K562 (cell line): ENCODE data around the gene RNF34. TPM values are rescaled to one million over a fixed set of nuclear protein-coding genes. Genes with fewer than 3 reads are reported as not detected.

ENCODE experiments used
- HMG20B ChIP-seq: fragments of 250-450 bp; sonication (Bioruptor Pico); IDR thresholded peaks from 2 replicates; pipeline ENCODE4 v1.5.0; 2021; ENCODE audit warnings: mild to moderate bottlenecking
- HMGXB4 ChIP-seq: sonication (generic); formaldehyde crosslinking; IDR thresholded peaks from 2 replicates; pipeline ENCODE4 v1.8.1; 2023; ENCODE audit warnings: mild to moderate bottlenecking, missing genetic modification reagents
- MAFG ChIP-seq: fragments of 450-650 bp; conservative IDR thresholded peaks from 2 replicates; pipeline ENCODE4 v1.6.1; 2016; ENCODE audit warnings: missing genetic modification characterization, missing compliant biosample characterization
- MCM3 ChIP-seq: fragments of 450-650 bp; IDR thresholded peaks from 2 replicates; pipeline ENCODE4 v1.6.1; 2016
- NRF1 ChIP-seq, 2 experiments: fragments of 450-650 bp; IDR thresholded peaks in 1 of 2; conservative IDR thresholded peaks in 1 of 2; 2 replicates each; pipeline ENCODE4 v1.6.1; 2014; ENCODE audit warnings: mild to moderate bottlenecking in 2 of 2
- RFX5 ChIP-seq: IDR thresholded peaks from 2 replicates; pipeline ENCODE4 v1.6.1; 2011; ENCODE audit warnings: low read depth, mild to moderate bottlenecking, improper control_type of control experiment, low read length
- RNF2 ChIP-seq: sonication (generic); IDR thresholded peaks from 2 replicates; pipeline ENCODE4 v1.6.1; 2016
- SMARCA5 ChIP-seq: fragments of 450-650 bp; IDR thresholded peaks from 2 replicates; pipeline ENCODE4 v1.6.1; 2016
- TAF1 ChIP-seq: IDR thresholded peaks from 2 replicates; pipeline ENCODE4 v1.6.1; 2011; ENCODE audit warnings: mild to moderate bottlenecking, low read length, moderate library complexity; ENCODE audit not compliant: insufficient read depth, control insufficient read depth, severe bottlenecking; ENCODE audit errors: extremely low read depth
- ZNF12 ChIP-seq: sonication (generic); formaldehyde crosslinking; IDR thresholded peaks from 2 replicates; pipeline ENCODE4 v1.4.0; 2020; ENCODE audit warnings: mild to moderate bottlenecking, missing genetic modification reagents
- ZNF24 ChIP-seq: fragments of 450-650 bp; IDR thresholded peaks from 2 replicates; pipeline ENCODE4 v1.6.1; 2016
- ZNF324 ChIP-seq: fragments of 250-450 bp; sonication (Bioruptor Pico); IDR thresholded peaks from 2 replicates; pipeline ENCODE4 v1.4.0; 2020; ENCODE audit warnings: mild to moderate bottlenecking
- ZNF449 ChIP-seq: fragments of 250-450 bp; sonication (Bioruptor Pico); IDR thresholded peaks from 2 replicates; pipeline ENCODE4 v1.8.0; 2022; ENCODE audit warnings: moderate library complexity, mild to moderate bottlenecking, inconsistent platforms
- polyA plus RNA-seq, 8 experiments: library from polyadenylated mRNA; depleted of rRNA in 4 of 8; stranded (reverse) in 5 of 8; unstranded in 3 of 8; fragments of >200 nt; fragmentation: Nextera tagmentation in 2 of 8; fragmentation: Illumina TruSeq in 1 of 8; extraction: Ambion mirVana in 2 of 8; extraction: Trizol in 1 of 8; gene quantifications; 2 replicates each; pipeline versions ENCODE4 v1.2.1 to v1.2.3, GENCODE V29; 2011 to 2014; ENCODE audit warnings: inconsistent platforms in 1 of 8, missing spikeins in 1 of 8
- total RNA-seq, 7 experiments: library from RNA; depleted of rRNA in 6 of 7; stranded (reverse); fragments of >200 nt in 6 of 7; fragmentation: Illumina TruSeq in 2 of 7; extraction: Trizol in 2 of 7; gene quantifications; 2 replicates each; pipeline versions ENCODE4 v1.2.1 to v1.2.3, GENCODE V29; 2011 to 2021; ENCODE audit warnings: low replicate concordance in 1 of 7
- TF ChIP-seq, protein P1 (sequence below): fragments of 250-450 bp; sonication (Bioruptor Pico); IDR thresholded peaks from 2 replicates; pipeline ENCODE4 v1.6.1; 2021; ENCODE audit warnings: mild to moderate bottlenecking
- TF ChIP-seq, protein P2 (sequence below): sonication (generic); formaldehyde crosslinking; IDR thresholded peaks from 2 replicates; pipeline ENCODE4 v1.4.0; 2020; ENCODE audit warnings: mild to moderate bottlenecking, missing genetic modification reagents

The RNF34 gene
- total and polyA plus RNA-seq, 9 of the 15 experiments (the other 6 are each of a cell fraction or from before 2014, with no cell fraction given) = 41.7 to 88.9 (median 54.1) TPM

GRCh38 chr12:121399391-121400331 lies at the start of gene RNF34 (continued):
- TF ChIP-seq HMGXB4 (CRISPR knock-in tag) (no peak), MAFG (tag) (no peak), ZNF12 (CRISPR knock-in tag) (no peak), TAF1 (peak; percentile 97), SMARCA5 (no peak), MCM3 (no peak), ZNF324 (CRISPR knock-in tag) (no peak), RNF2 (no peak; the same call in none of the 2 replicates), NRF1 (conservative IDR thresholded peaks at IDR 0.05 in 1 of 2, IDR thresholded peaks at IDR 0.05 in 1 of 2) (peak; percentile 90 to 91), ZNF449 (no peak), RFX5 (no peak), HMG20B (CRISPR knock-in tag) (no peak), ZNF24 (no peak)
- TF ChIP-seq, protein P1, sequence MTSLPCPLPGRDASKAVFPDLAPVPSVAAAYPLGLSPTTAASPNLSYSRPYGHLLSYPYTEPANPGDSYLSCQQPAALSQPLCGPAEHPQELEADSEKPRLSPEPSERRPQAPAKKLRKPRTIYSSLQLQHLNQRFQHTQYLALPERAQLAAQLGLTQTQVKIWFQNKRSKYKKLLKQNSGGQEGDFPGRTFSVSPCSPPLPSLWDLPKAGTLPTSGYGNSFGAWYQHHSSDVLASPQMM (CRISPR knock-in tag) = no peak
- TF ChIP-seq, protein P2, sequence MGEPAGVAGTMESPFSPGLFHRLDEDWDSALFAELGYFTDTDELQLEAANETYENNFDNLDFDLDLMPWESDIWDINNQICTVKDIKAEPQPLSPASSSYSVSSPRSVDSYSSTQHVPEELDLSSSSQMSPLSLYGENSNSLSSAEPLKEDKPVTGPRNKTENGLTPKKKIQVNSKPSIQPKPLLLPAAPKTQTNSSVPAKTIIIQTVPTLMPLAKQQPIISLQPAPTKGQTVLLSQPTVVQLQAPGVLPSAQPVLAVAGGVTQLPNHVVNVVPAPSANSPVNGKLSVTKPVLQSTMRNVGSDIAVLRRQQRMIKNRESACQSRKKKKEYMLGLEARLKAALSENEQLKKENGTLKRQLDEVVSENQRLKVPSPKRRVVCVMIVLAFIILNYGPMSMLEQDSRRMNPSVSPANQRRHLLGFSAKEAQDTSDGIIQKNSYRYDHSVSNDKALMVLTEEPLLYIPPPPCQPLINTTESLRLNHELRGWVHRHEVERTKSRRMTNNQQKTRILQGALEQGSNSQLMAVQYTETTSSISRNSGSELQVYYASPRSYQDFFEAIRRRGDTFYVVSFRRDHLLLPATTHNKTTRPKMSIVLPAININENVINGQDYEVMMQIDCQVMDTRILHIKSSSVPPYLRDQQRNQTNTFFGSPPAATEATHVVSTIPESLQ = no peak
